ENCODE results near the gene C1QC.

C1QC gene

GRCh38 chr1:22681556-22682276 lies 38.3 kb downstream of the C1QC start:
- DNase-seq (ENCODE audit: low spot score), result no peak

GRCh38 chr1:22683547-22683946 lies 40.1 kb downstream of the C1QC start:
- no peak for DNase-seq (ENCODE audit: low spot score)

- DNase-seq (ENCODE audit: low spot score), result no peak
These were observed 42.2 kb downstream of the C1QC start for GRCh38 chr1:22685591-22686059.

- no peak for DNase-seq (ENCODE audit: low spot score)
These were observed 43.8 kb downstream of the C1QC start for GRCh38 chr1:22687191-22687590.

GRCh38 chr1:22688466-22688865 lies 45.0 kb downstream of the C1QC start:
- no peak for DNase-seq (ENCODE audit: low spot score)

GRCh38 chr1:22689505-22689904 lies 46.1 kb downstream of the C1QC start:
- DNase-seq (ENCODE audit: low spot score), result no peak

GRCh38 chr1:22691031-22691753 lies 47.8 kb downstream of the C1QC start:
- no peak for DNase-seq (ENCODE audit: low spot score)

GRCh38 chr1:22694172-22694571 lies 50.7 kb downstream of the C1QC start:
- DNase-seq (ENCODE audit: low spot score), result no peak

GRCh38 chr1:22696610-22697009 lies 53.2 kb downstream of the C1QC start:
- DNase-seq (ENCODE audit: low spot score), result no peak
